IMR-90 (cell line): ENCODE measurements around the gene WNK1. TPM values are rescaled to one million over a fixed set of nuclear protein-coding genes. Genes with fewer than 3 reads are reported as not detected.

Experiments
- ATAC-seq: fragments of 200-7000 bp; cut with Tn5 transposase; 2 replicates; pipeline ENCODE4 v1.9.1; 2020; ENCODE audit warnings: low read depth, mild to moderate bottlenecking, moderate library complexity
- BruUV-seq: library from RNA; stranded (reverse); fragments of 400-500 nt; replicated peaks from 2 replicates; lab custom pipeline; 2021; lab: Mats Ljungman, UMichigan
- CTCF ChIA-PET: fragments of 300-600 bp; formaldehyde crosslinking; extraction: SDS; loops from one replicate; lab custom pipeline; 2021; ENCODE audit warnings: antibody characterized with exemption; lab: Yijun Ruan, JAX
- POLR2A ChIA-PET: fragments of 300-600 bp; sonication (Branson Sonifier 250); formaldehyde crosslinking; loops from one replicate; lab custom pipeline; 2022; ENCODE audit warnings: antibody characterized with exemption; ENCODE audit not compliant: unreplicated experiment; lab: Charles Lee
- DNase-seq: peaks from one replicate; pipeline ENCODE4 v3.0.0; 2013
- H2AFZ ChIP-seq: replicated peaks from 2 replicates; pipeline ENCODE3; 2013; ENCODE audit warnings: low read length, mild to moderate bottlenecking; ENCODE audit not compliant: poor library complexity
- H2AK5ac ChIP-seq: 2 replicates; pipeline ENCODE4 v1.6.1; 2013; ENCODE audit warnings: low read depth, low read length, inconsistent platforms
- H2AK9ac ChIP-seq: replicated peaks from 2 replicates; pipeline ENCODE3; 2013; ENCODE audit warnings: mild to moderate bottlenecking, low read depth, low read length, moderate library complexity; ENCODE audit not compliant: poor library complexity
- H2BK120ac ChIP-seq: 2 replicates; pipeline ENCODE4 v1.6.1; 2013; ENCODE audit warnings: low read depth, low read length, inconsistent platforms
- H2BK15ac ChIP-seq: 3 replicates; pipeline ENCODE4 v1.6.1; 2013; ENCODE audit warnings: low read depth, low read length, inconsistent platforms
- H2BK20ac ChIP-seq: 2 replicates; pipeline ENCODE4 v1.6.1; 2013; ENCODE audit warnings: low read depth, mild to moderate bottlenecking, inconsistent platforms, low read length, moderate library complexity
- H2BK5ac ChIP-seq: 2 replicates; pipeline ENCODE4 v1.6.1; 2013; ENCODE audit warnings: mild to moderate bottlenecking, low read depth, low read length, inconsistent platforms; ENCODE audit not compliant: poor library complexity, severe bottlenecking
- H3K14ac ChIP-seq: replicated peaks from 2 replicates; pipeline ENCODE4 v1.6.1; 2013; ENCODE audit warnings: low read depth, low read length, inconsistent platforms
- H3K18ac ChIP-seq: 2 replicates; pipeline ENCODE4 v1.6.1; 2013; ENCODE audit warnings: low read depth, low read length, control low read depth
- H3K23ac ChIP-seq: 2 replicates; pipeline ENCODE4 v1.6.1; 2013; ENCODE audit warnings: low read depth, low read length, inconsistent platforms
- H3K27ac ChIP-seq: 2 replicates; pipeline ENCODE4 v1.5.1; 2013; ENCODE audit warnings: mild to moderate bottlenecking, control low read depth, low read length; ENCODE audit not compliant: insufficient read depth
- H3K27me3 ChIP-seq: 2 replicates; pipeline ENCODE4 v1.6.1; 2013; ENCODE audit warnings: low read length; ENCODE audit not compliant: control insufficient read depth, insufficient read depth
- H3K36me3 ChIP-seq: 2 replicates; pipeline ENCODE4 v1.6.1; 2013; ENCODE audit warnings: low read length, mixed read lengths; ENCODE audit not compliant: control insufficient read depth, insufficient read depth
- H3K4ac ChIP-seq: 2 replicates; pipeline ENCODE4 v1.6.1; 2013; ENCODE audit warnings: low read depth, low read length, inconsistent platforms
- H3K4me1 ChIP-seq: 2 replicates; pipeline ENCODE4 v1.6.1; 2013; ENCODE audit warnings: low read length, mixed read lengths; ENCODE audit not compliant: control insufficient read depth, insufficient read depth
- H3K4me2 ChIP-seq: 2 replicates; pipeline ENCODE4 v1.6.1; 2013; ENCODE audit warnings: low read depth, mild to moderate bottlenecking, control low read depth, low read length, moderate library complexity
- H3K4me3 ChIP-seq: 2 replicates; pipeline ENCODE4 v1.5.1; 2013; ENCODE audit warnings: low read depth, mild to moderate bottlenecking, control low read depth, low read length, moderate library complexity; ENCODE audit not compliant: insufficient read depth
- H3K56ac ChIP-seq: 2 replicates; pipeline ENCODE4 v1.6.1; 2013; ENCODE audit warnings: low read length, inconsistent platforms; ENCODE audit not compliant: insufficient read depth; ENCODE audit errors: extremely low read depth
- H3K79me1 ChIP-seq, 2 experiments: 2 replicates each; pipeline ENCODE4 v1.6.1; 2013; ENCODE audit warnings: low read length in 2 of 2, inconsistent platforms in 1 of 2, low read depth in 1 of 2
- H3K9ac ChIP-seq: 2 replicates; pipeline ENCODE4 v1.6.1; 2013; ENCODE audit warnings: low read depth, low read length, control low read depth
- H3K9me1 ChIP-seq: 2 replicates; pipeline ENCODE4 v1.6.1; 2013; ENCODE audit warnings: low read length, inconsistent platforms; ENCODE audit not compliant: insufficient read depth
- H3K9me3 ChIP-seq: 2 replicates; pipeline ENCODE4 v1.6.1; 2013; ENCODE audit warnings: low read length; ENCODE audit not compliant: control insufficient read depth, insufficient read depth
- H4K20me1 ChIP-seq: 2 replicates; pipeline ENCODE4 v1.6.1; 2013; ENCODE audit warnings: low read length, inconsistent platforms; ENCODE audit not compliant: insufficient read depth
- H4K5ac ChIP-seq: 2 replicates; pipeline ENCODE4 v1.6.1; 2013; ENCODE audit warnings: mild to moderate bottlenecking, low read depth, low read length, control low read depth
- H4K8ac ChIP-seq, 2 experiments: 2 replicates each; pipeline ENCODE4 v1.6.1; 2013; ENCODE audit warnings: low read depth in 2 of 2, low read length in 2 of 2, control low read depth in 1 of 2, inconsistent platforms in 1 of 2
- H4K91ac ChIP-seq: 2 replicates; pipeline ENCODE4 v1.6.1; 2013; ENCODE audit warnings: low read depth, low read length, inconsistent platforms; ENCODE audit not compliant: insufficient read depth
- BHLHE40 ChIP-seq: fragments of 150-350 bp; IDR thresholded peaks from 2 replicates; pipeline ENCODE4 v1.6.1; 2016; ENCODE audit warnings: mild to moderate bottlenecking, low read depth, low read length
- ELK1 ChIP-seq: fragments of 150-350 bp; IDR thresholded peaks from 2 replicates; pipeline ENCODE4 v1.6.1; 2016; ENCODE audit warnings: low read depth, mild to moderate bottlenecking, low read length, moderate library complexity, borderline replicate concordance
- FOS ChIP-seq: fragments of 150-350 bp; IDR thresholded peaks from 2 replicates; pipeline ENCODE4 v1.6.1; 2016; ENCODE audit warnings: low read depth, low read length
- MAFK ChIP-seq: IDR thresholded peaks from 2 replicates; pipeline ENCODE4 v1.6.1; 2012; ENCODE audit warnings: low read depth, low read length, improper control_type of control experiment
- NFE2L2 ChIP-seq: fragments of 150-350 bp; IDR thresholded peaks from 2 replicates; pipeline ENCODE4 v1.6.1; 2016; ENCODE audit warnings: low read depth, mild to moderate bottlenecking, low read length
- POLR2A ChIP-seq: IDR thresholded peaks from 2 replicates; pipeline ENCODE4 v1.6.1; 2012; ENCODE audit warnings: mild to moderate bottlenecking, low read depth, low read length
- RFX5 ChIP-seq: IDR thresholded peaks from 2 replicates; pipeline ENCODE4 v1.8.0; 2012; ENCODE audit warnings: low read depth, mild to moderate bottlenecking, low read length, moderate library complexity
- USF2 ChIP-seq: fragments of 150-350 bp; IDR thresholded peaks from 2 replicates; pipeline ENCODE4 v1.6.1; 2017; ENCODE audit warnings: mild to moderate bottlenecking, antibody characterized with exemption, low read length, low read depth
- WGBS, 2 experiments: methylation state at CpG; one replicate each; pipeline versions ENCODE4 v1.1.5 to v1.1.7; 2013; ENCODE audit warnings: missing lambda C conversion rate in 2 of 2; ENCODE audit not compliant: insufficient read length in 1 of 2; ENCODE audit errors: extremely low coverage in 2 of 2; 5-methylcytosine and 5-hydroxymethylcytosine counted together
- dilution Hi-C: fragments of 300-500 bp; cut with HindIII; formaldehyde crosslinking; loops from one replicate; pipeline ENCODE4 v1.14.3; 2018; ENCODE audit warnings: low sequenced_read_pairs; ENCODE audit not compliant: unreplicated experiment
- in situ Hi-C: fragments of 300-500 bp; cut with MboI; formaldehyde crosslinking; loops from 3 replicates; pipeline ENCODE4 v1.14.3; 2019; ENCODE audit warnings: low sequenced_read_pairs, inconsistent platforms, mixed read lengths
- intact Hi-C: fragments of 100-400 bp; cut with micrococcal nuclease; formaldehyde crosslinking; loops from 2 replicates; pipeline ENCODE4 v1.10.0; 2022
- polyA plus RNA-seq, 3 experiments: library from polyadenylated mRNA; depleted of rRNA; stranded (reverse); fragments of >200 nt; gene quantifications; 2 replicates each; pipeline ENCODE4 v1.2.3, GENCODE V29; 2012; ENCODE audit warnings: low replicate concordance in 1 of 3
- total RNA-seq: library from RNA; depleted of rRNA; stranded (reverse); fragments of >200 nt; gene quantifications from 2 replicates; pipeline ENCODE4 v1.2.3, GENCODE V29; 2012

Gene WNK1
- total and polyA plus RNA-seq, 2 of the 4 experiments (the other 2 are of a cell fraction): 36.9 to 42.8 TPM

GRCh38 chr12:753611-754472, 1.5 kb downstream of the WNK1 start (continued):
- TF ChIP-seq BHLHE40 (no peak), RFX5 (no peak), MAFK (no peak)

- peak overlapping the region; percentile 41; the same call in 1 of the 2 replicates for H3K4ac ChIP-seq
- H3K79me1 ChIP-seq: peaks cover 0 to 20% of the 10 kb centered on the region in 2 experiments; a peak in 2 of 4 replicates
- H2AK9ac ChIP-seq: peak overlapping the region; percentile 76
- H4K91ac ChIP-seq: no peak overlapping the region
- no peaks in the 10 kb centered on the region for H3K36me3 ChIP-seq
- peak overlapping the region; percentile 74 for H3K14ac ChIP-seq
- no peaks in the 10 kb centered on the region for H3K9me1 ChIP-seq
- H3K27me3 ChIP-seq: no peaks in the 10 kb centered on the region
- ATAC-seq: no peak
- DNase-seq: no peak
- dilution Hi-C loops (no loop called here), intact Hi-C loops (loop anchor here (5.0 kb wide), 2 partner anchors 122 to 828 kb away; no protein-coding TSS in a partner anchor), in situ Hi-C loops (loop anchor here (5.0 kb wide), 1 partner anchor 177 kb away; no protein-coding TSS in a partner anchor)
- H2BK15ac ChIP-seq: no peak overlapping the region
- H2AK5ac ChIP-seq: no peak overlapping the region
- peak overlapping the region; percentile 93 for H3K23ac ChIP-seq
- no CpG with 5 or more reads among the region's 5 CpGs for WGBS, 2 experiments
- H2AFZ ChIP-seq: peak overlapping the region; percentile 16
- peak overlapping the region; percentile 81 for H3K9ac ChIP-seq
- ChIA-PET CTCF (interaction anchor here (1.1 to 1.5 kb wide), 3 partner anchors 30 to 133 kb away, joined by 3 to 5 read pairs (median 3); no protein-coding TSS in a partner anchor), POLR2A (interaction anchor here (0.5 kb wide), 1 partner anchor 251 kb away, joined by 8 read pairs; no protein-coding TSS in a partner anchor)
- no peak overlapping the region for H3K18ac ChIP-seq
- H4K5ac ChIP-seq: no peak overlapping the region
- TF ChIP-seq BHLHE40 (no peak), POLR2A (no peak), ELK1 (no peak), USF2 (no peak), NFE2L2 (no peak), RFX5 (no peak), FOS (no peak)
- peak overlapping the region; percentile 96 for H3K4me2 ChIP-seq
- H2BK5ac ChIP-seq: no peak overlapping the region
- H4K20me1 ChIP-seq: peaks cover 45% of the 10 kb centered on the region
- H2BK20ac ChIP-seq: no peak overlapping the region
- no peaks in the 10 kb centered on the region for H3K9me3 ChIP-seq
- no peak overlapping the region for H4K8ac ChIP-seq
- H3K4me3 ChIP-seq: peak overlapping the region; percentile 65
- 0 out of 2 replicates have a peak overlapping the region, but pooled peaks have one; percentile 14 for H3K56ac ChIP-seq
- H3K27ac ChIP-seq: peak overlapping the region; percentile 72
- no peaks in the 10 kb centered on the region; the same call in 1 of the 2 replicates for H3K4me1 ChIP-seq
- no TSS peak for BruUV-seq
- H2BK120ac ChIP-seq: no peak overlapping the region
Observed at GRCh38 chr12:754473-754820, 2.1 kb downstream of the WNK1 start.
